ENCODE data around the gene XPNPEP2. TPM values are rescaled to one million over a fixed set of nuclear protein-coding genes. Genes with fewer than 3 reads are reported as not detected.

Gene XPNPEP2
- 0.10 and 0.52 TPM in 2 replicates for total RNA-seq (2014; rRNA removed; shearing (Covaris generic))

- no peak within 1 kb of the TSS for H3K4me3 ChIP-seq (ENCODE audit: insufficient read depth, low read depth, low read length)
- H3K27me3 ChIP-seq (ENCODE audit: control insufficient read depth, insufficient read depth, low read length): no peaks in the 10 kb centered on the region; the same call in 1 of the 2 replicates
- DNase-seq: peak; percentile 74
- no peaks in the 10 kb centered on the region for H3K36me3 ChIP-seq (replicated peaks; ENCODE audit: control insufficient read depth, insufficient read depth, low read length)
Observed at GRCh38 chrX:129738466-129739308, at the start of gene XPNPEP2. Gene XPNPEP2, plus strand, starts transcription at chrX:129738979. Its CDS starts 235 bp downstream, at chrX:129739214.

- Histone ChIP-seq H3K36me3 (replicated peaks; ENCODE audit: control insufficient read depth, insufficient read depth, low read length) (no peaks in the 10 kb centered on the region), H3K4me3 (ENCODE audit: insufficient read depth, low read depth, low read length) (no peak overlapping the region), H3K27me3 (ENCODE audit: control insufficient read depth, insufficient read depth, low read length) (no peaks in the 10 kb centered on the region)
- DNase-seq: no peak
Observed at GRCh38 chrX:129689796-129690195, 49.0 kb upstream of the XPNPEP2 start.

DNA sequence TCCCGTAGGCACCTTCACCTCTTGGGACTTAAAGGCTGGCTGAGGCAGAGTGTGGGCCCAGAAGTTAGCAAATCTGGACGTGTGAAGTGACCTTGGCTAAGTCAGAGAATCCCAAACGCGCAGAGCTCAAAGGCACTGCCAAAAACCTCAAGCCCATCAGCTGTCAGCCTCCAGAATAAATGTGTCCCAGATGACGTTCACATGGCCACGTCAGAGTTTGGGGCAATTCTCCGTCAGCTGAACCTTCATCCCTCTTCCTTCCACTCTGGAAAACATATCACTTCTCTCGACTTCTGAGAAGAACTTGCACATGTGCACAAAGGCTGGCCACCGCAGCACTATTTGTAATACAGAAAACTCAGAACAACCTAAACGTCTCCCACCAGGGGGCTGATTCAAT, 48.3 kb upstream of the XPNPEP2 start:
- Histone ChIP-seq H3K36me3 (replicated peaks; ENCODE audit: control insufficient read depth, insufficient read depth, low read length) (no peaks in the 10 kb centered on the region), H3K4me3 (ENCODE audit: insufficient read depth, low read depth, low read length) (no peak overlapping the region), H3K27me3 (ENCODE audit: control insufficient read depth, insufficient read depth, low read length) (no peaks in the 10 kb centered on the region)
- no peak for DNase-seq

GRCh38 chrX:129693354-129693753, 45.4 kb upstream of the XPNPEP2 start:
- H3K36me3 ChIP-seq (replicated peaks; ENCODE audit: control insufficient read depth, insufficient read depth, low read length): no peaks in the 10 kb centered on the region
- no peak for DNase-seq
- no peak overlapping the region for H3K4me3 ChIP-seq (ENCODE audit: insufficient read depth, low read depth, low read length)
- no peaks in the 10 kb centered on the region for H3K27me3 ChIP-seq (ENCODE audit: control insufficient read depth, insufficient read depth, low read length)

DNA sequence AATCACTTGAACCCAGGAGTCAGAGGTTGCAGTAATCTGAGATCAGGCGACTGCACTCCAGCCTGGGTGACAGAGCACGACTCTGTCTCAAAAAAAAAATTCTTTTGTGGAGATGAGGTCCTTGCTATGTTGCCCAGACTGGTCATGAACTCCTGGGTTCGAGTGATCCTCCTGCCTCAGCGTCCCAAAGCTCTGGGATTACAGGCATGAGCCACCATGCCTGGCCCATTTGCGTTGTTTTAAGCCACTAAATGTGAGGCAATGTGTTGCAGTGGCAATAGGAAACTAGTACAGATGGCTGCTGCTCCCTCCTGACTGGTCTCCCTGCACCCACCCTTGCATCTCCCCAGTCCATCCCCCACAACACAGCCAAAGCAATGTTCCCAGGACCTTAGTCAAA, 44.0 kb upstream of the XPNPEP2 start:
- no peaks in the 10 kb centered on the region for H3K27me3 ChIP-seq (ENCODE audit: control insufficient read depth, insufficient read depth, low read length)
- no peaks in the 10 kb centered on the region for H3K36me3 ChIP-seq (replicated peaks; ENCODE audit: control insufficient read depth, insufficient read depth, low read length)
- no peak overlapping the region for H3K4me3 ChIP-seq (ENCODE audit: insufficient read depth, low read depth, low read length)
- DNase-seq: no peak

DNA sequence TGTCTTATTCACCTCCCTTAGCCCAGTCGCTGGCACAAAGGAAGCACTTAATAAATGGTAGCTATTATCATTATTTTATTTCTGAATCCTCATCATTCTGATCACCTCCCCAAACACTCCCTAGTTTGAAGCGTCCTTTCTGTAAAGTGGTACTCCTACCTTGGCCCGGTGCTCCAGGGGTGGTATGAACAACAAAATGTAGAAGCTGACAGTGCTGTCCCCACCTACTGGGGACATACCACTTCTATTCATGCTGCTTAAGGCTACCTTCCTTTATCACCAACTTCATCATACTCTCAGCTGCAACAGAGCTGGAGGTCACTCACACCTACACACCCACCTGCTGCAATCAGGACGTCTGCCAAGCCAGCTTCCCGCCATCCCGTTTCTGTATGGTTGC, 43.2 kb upstream of the XPNPEP2 start:
- H3K27me3 ChIP-seq (ENCODE audit: control insufficient read depth, insufficient read depth, low read length): no peaks in the 10 kb centered on the region
- DNase-seq: no peak
- H3K4me3 ChIP-seq (ENCODE audit: insufficient read depth, low read depth, low read length): no peak overlapping the region

GRCh38 chrX:129695937-129696336, 42.8 kb upstream of the XPNPEP2 start:
- Histone ChIP-seq H3K4me3 (ENCODE audit: insufficient read depth, low read depth, low read length) (no peak overlapping the region), H3K27me3 (ENCODE audit: control insufficient read depth, insufficient read depth, low read length) (no peaks in the 10 kb centered on the region), H3K36me3 (replicated peaks; ENCODE audit: control insufficient read depth, insufficient read depth, low read length) (no peaks in the 10 kb centered on the region)
- no peak for DNase-seq

More for the DNA sequence above, 43.2 kb upstream of the XPNPEP2 start:
- no peaks in the 10 kb centered on the region for H3K36me3 ChIP-seq (replicated peaks; ENCODE audit: control insufficient read depth, insufficient read depth, low read length)

DNA sequence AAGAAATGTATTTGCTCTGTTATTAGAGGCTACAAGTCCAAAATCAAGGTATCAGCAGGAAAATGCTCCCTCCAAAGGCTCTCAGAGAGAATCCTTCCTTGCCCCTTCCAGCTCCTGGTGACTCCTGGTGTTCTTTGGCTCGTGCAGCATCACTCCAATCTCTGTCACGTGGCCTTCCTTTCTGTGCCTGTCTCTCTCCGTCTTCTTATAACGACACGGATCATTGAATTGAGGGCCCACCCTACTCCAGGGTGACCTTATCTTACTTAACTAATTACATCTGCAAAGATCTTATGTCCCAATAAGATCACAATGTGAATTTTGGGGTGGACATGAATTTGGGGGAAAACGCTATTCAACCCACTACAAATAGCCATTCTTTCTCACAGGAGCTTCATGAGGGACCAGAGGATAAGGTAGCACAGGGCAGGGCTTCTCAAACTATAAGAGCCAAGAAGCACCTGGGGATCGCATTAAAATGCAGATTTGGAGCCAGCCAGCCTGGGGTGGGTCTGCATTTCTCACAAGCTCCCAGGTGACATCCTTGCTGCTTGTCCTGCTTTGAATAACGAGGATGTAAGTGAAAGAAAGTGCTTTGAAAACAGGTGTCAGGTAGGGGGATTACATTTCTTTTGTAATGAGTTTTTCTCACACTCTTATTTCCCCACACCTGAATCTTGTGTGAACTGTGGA, 42.2 kb upstream of the XPNPEP2 start:
- peak; percentile 69 for DNase-seq
- Histone ChIP-seq H3K4me3 (ENCODE audit: insufficient read depth, low read depth, low read length) (no peak overlapping the region), H3K36me3 (replicated peaks; ENCODE audit: control insufficient read depth, insufficient read depth, low read length) (no peaks in the 10 kb centered on the region), H3K27me3 (ENCODE audit: control insufficient read depth, insufficient read depth, low read length) (no peaks in the 10 kb centered on the region)

DNA sequence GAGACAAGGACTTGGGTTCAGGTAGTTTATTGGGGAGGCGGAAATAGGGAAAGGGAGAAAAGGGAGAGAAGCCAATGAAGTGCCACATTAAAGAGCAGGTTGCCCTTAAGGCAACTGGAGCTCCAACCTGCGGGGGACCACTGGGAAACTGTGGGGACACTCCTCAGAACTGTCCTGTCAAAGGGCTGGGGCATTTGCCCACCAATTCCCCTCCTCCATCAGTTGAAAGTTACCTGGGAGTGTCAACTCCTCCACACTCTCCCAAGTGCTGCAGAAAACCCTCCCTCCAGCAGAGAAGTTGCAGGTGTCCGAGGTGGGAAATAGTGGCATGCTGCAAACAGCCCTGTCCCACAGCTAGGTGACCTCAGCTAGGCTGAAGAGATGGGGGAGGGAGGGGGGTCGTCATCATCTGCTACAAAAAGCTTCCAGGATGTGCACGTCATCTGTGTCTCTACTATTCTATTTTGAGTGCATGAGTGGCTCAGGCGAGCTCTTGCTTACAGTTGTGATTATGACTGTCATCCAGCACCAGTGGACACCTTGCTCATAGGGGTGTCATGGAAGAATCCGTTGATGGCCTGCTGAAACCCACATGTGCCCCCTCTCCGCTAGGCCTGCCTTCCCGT, 41.5 kb upstream of the XPNPEP2 start:
- Histone ChIP-seq H3K36me3 (replicated peaks; ENCODE audit: control insufficient read depth, insufficient read depth, low read length) (no peaks in the 10 kb centered on the region), H3K4me3 (ENCODE audit: insufficient read depth, low read depth, low read length) (no peak overlapping the region), H3K27me3 (ENCODE audit: control insufficient read depth, insufficient read depth, low read length) (no peaks in the 10 kb centered on the region)
- DNase-seq: no peak

DNA sequence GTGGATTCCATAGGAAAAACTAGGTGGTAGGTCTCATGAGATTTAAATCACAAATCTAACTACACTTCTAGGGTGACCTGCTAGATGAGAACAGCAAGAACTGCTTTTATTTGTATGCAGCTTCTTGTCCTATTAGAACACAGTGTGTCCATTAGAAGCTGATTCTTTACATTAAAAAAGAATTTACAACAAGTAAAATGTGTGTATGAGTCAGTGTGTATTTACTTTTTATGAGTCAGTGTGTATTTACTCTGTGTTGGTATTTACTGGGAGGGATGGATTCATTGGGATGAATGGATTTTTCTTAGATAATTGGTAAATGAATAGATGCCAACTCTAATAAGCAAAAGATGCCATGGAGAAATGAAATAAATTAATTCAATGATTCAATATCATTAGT, 40.6 kb upstream of the XPNPEP2 start:
- no peak overlapping the region for H3K4me3 ChIP-seq (ENCODE audit: insufficient read depth, low read depth, low read length)
- H3K27me3 ChIP-seq (ENCODE audit: control insufficient read depth, insufficient read depth, low read length): no peaks in the 10 kb centered on the region
- no peaks in the 10 kb centered on the region for H3K36me3 ChIP-seq (replicated peaks; ENCODE audit: control insufficient read depth, insufficient read depth, low read length)
- DNase-seq: no peak

GRCh38 chrX:129700536-129700935, 38.2 kb upstream of the XPNPEP2 start:
- DNase-seq: no peak

GRCh38 chrX:129701624-129702069, 37.1 kb upstream of the XPNPEP2 start:
- no peak overlapping the region for H3K4me3 ChIP-seq (ENCODE audit: insufficient read depth, low read depth, low read length)
- no peak for DNase-seq
- no peaks in the 10 kb centered on the region for H3K27me3 ChIP-seq (ENCODE audit: control insufficient read depth, insufficient read depth, low read length)
- no peaks in the 10 kb centered on the region for H3K36me3 ChIP-seq (replicated peaks; ENCODE audit: control insufficient read depth, insufficient read depth, low read length)

More at GRCh38 chrX:129700536-129700935, 38.2 kb upstream of the XPNPEP2 start:
- no peaks in the 10 kb centered on the region for H3K27me3 ChIP-seq (ENCODE audit: control insufficient read depth, insufficient read depth, low read length)
- H3K36me3 ChIP-seq (replicated peaks; ENCODE audit: control insufficient read depth, insufficient read depth, low read length): no peaks in the 10 kb centered on the region
- no peak overlapping the region for H3K4me3 ChIP-seq (ENCODE audit: insufficient read depth, low read depth, low read length)

DNA sequence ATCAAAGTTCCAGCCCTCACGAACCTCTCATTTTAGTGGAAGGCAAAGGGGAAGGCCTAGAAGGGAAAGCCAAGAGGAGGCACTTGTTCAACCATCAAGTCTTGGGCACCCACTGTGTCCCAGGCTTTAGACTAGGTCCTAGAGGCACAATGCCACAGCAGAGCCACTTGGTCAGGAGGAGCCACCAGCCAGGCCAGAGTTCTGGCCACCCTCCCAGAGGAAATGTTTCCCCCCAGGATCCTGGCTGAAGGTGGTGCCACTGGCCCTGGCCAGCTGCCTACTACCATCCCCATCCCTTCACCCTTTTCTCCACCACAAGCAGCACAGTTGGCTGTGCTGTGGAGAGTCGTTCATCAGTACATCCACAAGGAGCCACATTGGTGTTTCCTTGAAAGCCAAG, 34.3 kb upstream of the XPNPEP2 start:
- Histone ChIP-seq H3K27me3 (ENCODE audit: control insufficient read depth, insufficient read depth, low read length) (no peaks in the 10 kb centered on the region), H3K36me3 (replicated peaks; ENCODE audit: control insufficient read depth, insufficient read depth, low read length) (no peaks in the 10 kb centered on the region), H3K4me3 (ENCODE audit: insufficient read depth, low read depth, low read length) (no peak overlapping the region)
- DNase-seq: no peak

GRCh38 chrX:129705377-129705925, 33.3 kb upstream of the XPNPEP2 start:
- no peak for DNase-seq
- Histone ChIP-seq H3K4me3 (ENCODE audit: insufficient read depth, low read depth, low read length) (no peak overlapping the region), H3K36me3 (replicated peaks; ENCODE audit: control insufficient read depth, insufficient read depth, low read length) (no peaks in the 10 kb centered on the region), H3K27me3 (ENCODE audit: control insufficient read depth, insufficient read depth, low read length) (no peaks in the 10 kb centered on the region)
